HG03097 (cell line): ENCODE data around the gene CDT1.
"Not testable (repeated sequence)": the region's sequence is repeated elsewhere in the genome, so short reads cannot be mapped to it uniquely, and the experiment has no call there.

Experiments used
- ATAC-seq: cut with Tn5 transposase; IDR thresholded peaks from one replicate; pipeline ENCODE4 v1.9.1; 2021; ENCODE audit not compliant: unreplicated experiment, low FRiP score

CDT1 gene

DNA sequence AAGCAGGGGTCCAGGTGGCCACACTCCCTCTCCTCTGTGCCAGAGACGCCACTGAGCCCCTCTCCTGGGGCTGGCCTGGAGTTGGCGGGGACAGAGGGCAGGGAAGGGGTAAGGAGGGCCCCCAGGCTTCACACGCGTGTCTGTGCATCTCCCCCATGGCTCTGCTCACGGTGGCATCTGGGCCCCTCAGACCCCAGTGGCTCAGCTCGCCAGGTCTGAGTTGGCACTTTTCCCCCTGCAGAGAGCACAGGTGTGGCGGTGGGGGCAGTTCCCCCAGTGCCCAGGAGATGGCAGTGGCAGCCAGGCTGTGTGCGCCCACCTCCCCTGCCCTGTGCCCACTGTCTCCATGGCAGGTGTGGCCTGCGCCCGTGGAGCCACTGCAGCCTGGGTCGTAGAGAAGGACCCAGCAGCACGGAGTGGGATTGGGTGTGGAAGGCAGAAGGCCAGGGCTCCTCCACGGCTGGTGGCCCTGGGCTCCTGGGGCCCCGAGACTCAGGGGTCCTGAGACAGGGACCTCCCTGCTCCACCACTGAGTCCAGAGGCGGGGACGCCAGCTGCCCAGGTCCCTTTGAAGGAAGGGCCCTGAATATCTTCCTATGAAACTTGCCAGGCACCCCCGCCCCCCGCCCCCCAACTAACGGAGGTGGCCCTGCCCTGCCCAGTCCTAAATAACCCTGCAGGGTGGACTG, 12.5 kb downstream of the CDT1 start:
- no peak for ATAC-seq

DNA sequence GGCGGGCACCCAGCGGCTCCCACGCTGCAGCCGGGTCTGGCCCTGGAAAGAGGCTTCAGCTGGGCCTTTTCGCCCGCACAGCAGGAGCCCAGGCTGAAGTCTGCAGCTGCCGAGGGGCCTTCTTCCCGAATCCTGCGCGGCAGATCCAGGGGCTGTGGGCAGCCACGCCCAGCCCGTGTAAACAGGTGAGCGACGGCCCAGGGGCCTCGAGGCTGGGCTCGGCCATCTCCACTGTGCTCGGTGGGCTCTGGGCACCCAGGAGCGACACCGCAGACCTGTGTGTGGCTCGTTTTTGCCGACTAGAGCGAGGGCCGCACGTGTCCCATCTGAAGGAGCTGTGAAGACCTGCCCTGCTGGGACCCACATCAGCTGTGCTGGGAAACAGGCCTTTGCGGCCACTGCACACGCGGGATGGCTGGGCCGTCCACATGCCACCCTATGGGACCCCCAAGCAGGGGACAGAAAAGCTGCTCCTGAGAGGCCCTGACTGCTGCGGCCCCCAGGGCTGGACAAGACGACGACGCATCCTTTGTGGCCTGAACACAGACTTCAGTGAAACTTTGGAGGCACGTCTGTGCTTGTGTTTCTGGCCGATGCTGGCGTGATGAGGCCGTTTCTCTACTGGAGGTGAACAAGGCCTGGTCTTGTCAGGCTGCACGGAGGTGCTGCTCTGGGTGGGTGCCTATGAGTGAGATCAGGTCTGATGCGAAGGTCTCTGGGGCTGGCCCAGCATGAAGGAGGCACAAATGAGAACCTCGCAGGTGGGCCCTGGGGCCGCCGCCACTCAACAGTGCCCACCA, 13.3 kb downstream of the CDT1 start:
- ATAC-seq = no peak

DNA sequence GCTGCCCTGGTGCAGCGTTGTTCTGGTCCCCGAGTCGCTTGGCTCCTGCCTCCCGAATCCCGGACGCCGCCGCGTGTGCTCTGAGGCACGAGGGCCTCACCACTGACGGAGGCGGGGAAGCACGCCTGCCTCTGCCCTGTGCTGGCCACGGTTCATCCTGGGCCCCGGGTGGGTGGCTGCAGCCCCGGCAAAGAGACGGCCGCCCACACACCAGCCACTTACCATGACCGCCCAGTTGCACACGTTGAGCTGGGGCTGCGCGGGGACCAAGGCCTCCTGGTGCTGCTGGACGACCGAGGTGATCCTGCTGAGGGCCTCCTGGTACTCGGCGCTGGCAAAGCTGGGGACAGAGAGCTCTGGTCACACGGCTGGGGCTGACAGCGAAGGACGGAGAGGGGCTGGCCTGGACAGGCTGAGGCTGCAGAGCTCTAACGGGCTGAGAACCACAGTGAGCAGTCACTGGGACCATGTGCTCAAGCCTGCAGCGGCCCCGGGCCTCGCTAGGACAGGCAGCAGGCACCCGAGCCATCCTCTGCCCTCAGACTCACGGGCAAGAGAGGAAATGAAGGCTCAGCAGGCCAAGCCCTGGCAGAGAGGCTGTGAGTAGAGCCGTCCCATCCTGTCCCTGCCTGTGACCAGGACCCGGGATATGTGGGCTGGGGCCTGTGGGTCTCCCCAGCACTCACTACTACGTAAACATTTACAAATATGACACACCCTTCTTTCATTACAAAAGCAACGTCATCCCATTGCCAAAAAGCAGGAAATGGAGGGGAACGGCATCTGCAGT, 14.4 kb downstream of the CDT1 start:
- ATAC-seq = no peak

DNA sequence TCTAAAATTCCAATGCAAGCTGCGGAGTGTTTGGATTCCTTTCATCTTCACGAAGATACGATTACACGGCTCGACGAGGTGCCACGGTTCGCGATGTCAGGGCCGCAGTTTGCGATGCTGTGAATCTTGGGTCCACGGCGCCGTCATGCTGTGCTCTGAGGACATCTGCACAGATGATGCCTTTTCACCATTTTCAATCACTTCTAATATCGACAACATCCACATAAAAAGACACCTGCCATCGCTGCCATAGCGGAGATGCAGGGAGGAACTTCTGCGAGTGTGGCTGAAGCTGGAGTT, 14.9 kb downstream of the CDT1 start:
- no peak for ATAC-seq

DNA sequence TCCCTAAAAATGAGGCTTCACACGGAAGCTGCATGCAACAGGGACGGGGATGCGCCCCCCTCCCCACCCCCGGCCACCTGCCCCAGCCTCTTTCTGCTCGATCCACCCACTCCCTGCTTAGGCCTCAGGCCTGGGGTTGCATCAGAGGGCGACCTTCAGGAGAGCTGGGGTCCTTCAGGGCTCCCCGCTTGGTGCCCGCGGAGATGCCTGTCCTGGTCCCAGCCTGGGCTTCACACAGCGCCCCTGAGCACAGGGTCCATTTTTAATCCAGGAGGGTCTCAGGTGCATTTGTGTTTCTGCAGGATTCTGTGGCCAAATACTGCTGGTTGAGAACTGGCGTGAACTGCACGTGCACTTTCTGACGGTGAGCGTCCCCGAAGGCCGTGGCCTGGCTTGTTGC, 15.5 kb downstream of the CDT1 start:
- ATAC-seq = no peak

DNA sequence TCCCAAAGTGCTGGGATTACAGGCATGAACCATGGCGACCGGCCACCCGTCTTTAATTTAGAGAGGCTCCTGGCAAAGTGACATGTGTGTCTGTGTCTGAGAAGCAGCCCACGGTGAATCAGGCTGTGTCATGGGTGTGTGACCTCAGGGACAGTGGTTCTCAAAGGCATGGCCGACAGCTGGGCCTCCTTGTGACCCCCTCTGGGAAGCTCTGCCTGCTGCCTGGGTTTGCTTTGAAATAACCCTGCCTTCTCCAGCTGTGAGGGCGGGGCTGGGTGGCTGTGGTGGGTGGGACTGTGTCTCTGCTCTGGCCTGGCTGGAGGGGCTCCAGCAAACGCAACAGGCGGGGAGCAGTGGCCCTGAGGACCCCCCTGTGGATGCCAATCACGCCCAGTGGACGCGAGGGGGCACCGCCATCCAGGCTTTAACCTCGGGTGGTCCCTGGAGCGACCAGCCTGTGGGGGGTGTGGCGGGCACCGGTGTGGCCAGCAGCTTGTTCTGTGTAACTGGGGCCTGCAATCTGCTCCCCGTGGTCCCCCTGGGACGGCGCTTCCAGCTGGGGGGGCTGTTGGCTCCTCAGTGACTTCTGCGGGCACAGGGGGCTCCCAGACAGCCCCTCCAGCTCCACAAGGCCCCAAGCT, 16.9 kb downstream of the CDT1 start:
- ATAC-seq = no peak

DNA sequence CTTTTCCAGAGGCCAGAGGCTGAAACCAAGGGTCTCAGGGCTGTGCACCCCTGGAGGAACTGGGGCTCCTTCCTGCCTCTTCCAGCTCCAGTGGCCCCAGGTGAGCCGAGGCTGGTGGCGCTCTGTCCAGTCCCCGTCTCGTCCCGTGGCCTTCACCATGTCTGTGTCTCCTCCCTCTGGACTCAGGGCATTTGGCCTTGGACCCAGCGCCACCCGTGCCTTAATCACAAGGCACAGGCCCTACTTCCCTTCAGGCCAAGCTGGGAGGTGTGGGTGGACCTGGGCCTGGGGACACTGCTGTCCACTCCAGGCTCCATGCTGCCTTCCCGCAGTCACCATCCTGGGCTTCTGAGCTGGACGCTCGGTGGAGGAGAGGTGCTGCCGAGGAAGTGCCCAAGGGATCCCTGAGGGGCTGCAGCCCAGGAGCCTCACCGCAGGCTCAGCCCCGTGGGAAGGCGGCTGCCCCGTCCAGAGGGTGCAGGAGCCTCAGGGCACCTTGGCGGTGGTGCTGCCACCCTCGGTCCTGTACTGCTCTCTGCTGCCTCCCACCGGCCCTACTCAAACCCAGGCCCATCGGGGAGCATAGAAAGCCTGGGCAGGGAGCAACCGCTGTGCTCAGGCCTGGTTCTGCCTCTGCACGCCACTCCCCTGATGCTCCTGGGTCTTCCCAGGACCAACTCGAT, 17.7 kb downstream of the CDT1 start:
- ATAC-seq = no peak

DNA sequence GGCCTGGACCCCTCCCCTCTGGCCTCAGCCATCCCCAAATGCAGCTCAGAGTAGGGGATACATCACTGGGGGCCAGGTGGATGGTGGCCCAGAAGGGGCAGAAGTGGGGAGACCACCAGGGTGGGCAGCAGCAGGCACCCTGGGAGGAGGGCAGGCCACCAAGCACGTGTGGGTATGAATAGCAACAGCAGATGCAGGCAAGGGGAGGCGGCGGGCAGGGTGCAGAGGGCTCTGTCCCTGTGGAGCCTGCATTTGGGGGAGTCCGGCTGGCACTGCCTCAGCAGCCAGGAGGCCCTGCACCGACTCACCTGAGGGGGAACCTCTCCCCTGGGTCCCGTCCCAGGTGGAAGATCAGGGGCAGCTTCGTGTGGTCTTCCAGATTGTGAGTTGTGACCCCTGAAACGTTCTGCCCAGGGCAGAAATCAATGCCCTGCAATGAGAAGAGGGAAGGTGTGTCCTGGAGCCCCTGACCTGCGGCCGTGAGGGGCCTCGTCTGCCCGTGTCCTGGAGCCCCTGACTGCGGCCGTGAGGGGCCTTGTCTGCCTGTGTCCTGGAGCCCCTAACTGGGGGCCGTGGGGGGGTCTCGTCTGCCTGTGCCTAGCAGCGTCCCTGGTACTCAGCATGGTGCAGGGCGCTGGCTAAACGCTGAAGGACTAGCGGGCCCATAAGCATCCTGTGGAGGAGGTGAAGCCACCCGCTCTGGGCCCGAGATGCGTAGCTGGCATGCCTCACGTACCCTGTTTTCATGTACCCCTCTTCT, 18.9 kb downstream of the CDT1 start:
- no peak for ATAC-seq

DNA sequence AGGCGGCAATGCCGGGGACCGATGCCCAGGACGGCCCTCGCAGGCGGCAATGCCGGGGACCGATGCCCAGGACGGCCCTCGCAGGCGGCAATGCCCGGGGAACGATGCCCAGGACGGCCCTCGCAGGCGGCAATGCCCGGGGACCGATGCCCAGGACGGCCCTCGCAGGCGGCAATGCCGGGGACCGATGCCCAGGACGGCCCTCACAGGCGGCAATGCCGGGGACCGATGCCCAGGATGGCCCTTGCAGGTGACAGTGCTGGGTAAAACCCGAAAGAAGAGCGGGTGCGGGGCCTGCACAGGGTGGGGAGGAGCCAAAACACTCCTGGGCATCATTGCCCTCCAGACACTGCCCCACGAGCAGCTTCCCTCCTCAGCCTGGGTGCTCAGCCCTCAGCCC, 20.1 kb downstream of the CDT1 start:
- ATAC-seq = not testable (repeated sequence)

DNA sequence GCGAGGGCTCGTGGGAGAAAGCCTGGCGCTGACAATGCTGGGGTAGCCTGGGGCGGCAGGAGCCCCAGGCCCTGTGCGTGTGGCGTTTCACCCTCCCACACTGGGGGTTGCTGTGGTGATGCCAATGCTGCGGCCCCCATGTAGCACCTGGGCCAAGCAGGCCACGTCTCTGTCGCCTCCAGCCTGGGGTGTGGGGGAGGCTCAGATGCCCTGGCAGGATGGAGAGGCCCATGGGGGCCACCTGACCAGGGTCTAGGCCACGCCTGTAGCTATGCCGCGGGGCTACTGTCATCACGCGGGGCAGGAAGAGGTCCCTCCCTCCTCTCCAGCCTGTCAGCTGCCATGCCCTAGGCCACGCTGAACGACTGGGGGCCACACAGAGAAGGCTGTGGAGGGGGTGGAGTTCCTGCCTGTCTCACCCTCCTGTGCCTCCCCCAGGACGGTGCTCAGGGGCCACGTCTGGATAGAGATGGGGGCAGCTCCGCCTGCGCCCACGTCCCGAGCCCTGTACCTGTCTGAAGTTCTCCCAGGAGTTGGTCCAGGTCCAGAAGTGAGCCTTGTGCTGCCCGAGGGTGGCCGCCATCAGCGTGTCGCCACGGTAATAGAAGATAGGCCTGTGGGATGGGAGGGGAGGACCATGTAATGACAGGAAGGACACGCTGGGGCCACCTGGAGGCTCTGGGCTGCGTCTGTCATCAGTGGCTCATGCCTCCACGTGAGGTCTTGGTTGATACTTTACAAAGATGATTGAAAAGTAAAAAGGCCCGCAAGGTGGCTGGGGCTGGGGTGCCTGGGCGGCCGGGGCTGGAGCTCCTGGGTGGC, 20.9 kb downstream of the CDT1 start:
- ATAC-seq = no peak

DNA sequence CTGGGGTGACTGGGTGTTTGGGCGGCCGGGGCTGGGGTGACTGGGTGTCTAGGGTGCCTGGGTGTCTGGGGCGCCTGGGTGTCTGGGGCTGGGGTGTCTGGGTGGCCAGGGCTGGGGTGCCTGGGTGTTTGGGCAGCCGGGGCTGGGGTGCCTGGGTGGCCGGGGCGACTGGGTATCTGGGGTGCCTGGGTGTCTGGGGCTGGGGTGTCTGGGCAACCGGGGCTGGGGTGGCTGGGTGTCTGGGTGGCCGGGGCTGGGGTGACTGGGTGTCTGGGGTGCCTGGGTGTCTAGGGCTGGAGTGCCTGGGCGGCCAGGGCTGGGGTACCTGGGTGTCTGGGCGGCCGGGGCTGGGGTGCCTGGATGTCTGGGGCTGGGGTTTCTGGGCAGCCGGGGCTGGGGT, 21.6 kb downstream of the CDT1 start:
- no peak for ATAC-seq

DNA sequence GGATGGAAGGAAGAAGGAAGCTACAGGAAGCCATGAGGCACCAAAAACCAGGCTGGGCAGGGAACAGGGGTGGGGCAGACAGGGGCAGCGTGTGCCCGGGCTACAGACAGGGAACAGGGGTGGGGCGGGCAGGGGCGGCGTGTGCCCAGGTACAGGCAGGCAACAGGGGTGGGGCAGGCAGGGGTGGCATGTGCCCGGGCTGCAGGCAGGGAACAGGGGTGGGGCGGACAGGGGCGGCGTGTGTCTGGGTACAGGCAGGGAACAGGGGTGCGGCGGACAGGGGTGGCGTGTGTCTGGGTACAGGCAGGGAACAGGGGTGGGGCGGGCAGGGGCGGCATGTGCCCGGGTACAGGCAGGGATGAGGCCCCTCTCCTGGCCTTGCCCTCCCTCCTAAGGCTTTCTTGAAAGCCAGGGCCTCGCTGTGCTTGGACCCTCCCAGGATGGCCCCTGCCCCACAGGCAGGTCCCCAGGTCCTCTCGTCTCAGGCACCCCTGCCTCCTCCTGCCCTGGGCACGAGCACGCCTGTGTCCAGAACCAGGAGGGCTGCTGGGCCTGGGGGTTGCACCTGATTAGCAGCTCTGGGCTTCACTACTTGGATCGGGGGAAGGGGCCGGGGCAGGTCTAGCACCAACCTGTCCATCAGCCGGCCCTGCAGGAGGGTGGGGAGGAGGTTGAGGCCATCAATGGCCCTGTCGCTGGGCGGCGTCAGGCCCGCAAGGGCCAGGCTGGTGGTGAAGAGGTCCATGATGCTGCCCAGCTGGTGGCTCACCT, 22.7 kb downstream of the CDT1 start:
- no peak for ATAC-seq

DNA sequence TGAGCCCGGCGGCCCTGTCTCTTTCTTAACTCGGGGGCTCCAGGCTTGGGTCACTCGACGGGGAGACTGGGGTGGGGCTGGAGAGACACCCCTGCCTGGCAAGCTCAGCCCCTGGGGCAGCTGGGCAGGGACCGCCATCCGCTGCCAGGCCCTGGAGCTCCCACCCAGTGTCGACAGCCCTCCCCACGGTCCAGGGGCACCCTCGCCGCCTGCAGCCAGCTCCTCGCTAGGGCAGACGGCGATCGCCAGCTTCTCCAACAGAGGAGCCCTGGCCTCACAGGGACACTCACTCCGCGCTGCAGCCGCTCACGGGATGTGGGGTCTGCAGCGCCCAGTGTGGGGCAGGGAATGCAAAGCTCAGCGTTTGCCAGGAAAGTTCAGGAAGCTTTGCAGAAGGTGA, 24.1 kb downstream of the CDT1 start:
- ATAC-seq = no peak

DNA sequence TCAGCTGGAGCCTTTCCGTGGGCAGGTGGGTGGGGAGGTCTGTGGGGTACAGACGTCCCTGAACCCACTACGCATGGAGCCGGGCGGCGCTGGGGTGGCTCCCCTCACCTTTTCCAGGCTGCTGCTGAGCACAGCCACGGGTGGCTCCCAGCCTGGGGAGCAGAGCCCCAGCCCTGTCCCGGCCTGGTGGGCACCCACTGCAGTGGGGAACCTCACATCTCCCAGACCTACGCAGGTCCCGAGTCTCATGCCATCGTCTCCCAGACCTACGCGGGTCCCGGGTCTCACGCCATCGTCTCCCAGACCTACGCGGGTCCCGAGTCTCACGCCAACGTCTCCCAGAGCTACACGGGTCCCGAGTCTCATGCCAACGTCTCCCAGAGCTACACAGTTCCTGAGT, 25.1 kb downstream of the CDT1 start:
- ATAC-seq = no peak

DNA sequence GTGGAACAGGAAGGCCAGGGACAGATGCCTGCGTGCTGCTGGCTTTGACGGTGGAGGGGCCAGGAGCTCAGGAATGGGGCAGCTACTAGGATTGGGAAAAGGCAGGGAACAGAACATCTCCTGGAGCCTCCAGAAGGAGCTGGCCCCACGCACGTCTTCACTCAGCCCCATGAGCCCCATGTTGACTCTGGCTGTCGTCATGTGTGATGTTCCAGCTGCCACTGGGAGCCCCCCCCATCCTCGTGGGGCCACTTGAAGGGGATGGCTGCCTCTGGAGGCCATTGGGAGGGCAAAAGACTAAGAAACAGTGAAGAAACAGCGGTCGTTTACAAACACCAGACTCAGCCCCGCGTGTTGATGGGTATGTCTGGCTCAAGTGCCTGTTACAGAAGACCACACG, 26.7 kb downstream of the CDT1 start:
- ATAC-seq = no peak

DNA sequence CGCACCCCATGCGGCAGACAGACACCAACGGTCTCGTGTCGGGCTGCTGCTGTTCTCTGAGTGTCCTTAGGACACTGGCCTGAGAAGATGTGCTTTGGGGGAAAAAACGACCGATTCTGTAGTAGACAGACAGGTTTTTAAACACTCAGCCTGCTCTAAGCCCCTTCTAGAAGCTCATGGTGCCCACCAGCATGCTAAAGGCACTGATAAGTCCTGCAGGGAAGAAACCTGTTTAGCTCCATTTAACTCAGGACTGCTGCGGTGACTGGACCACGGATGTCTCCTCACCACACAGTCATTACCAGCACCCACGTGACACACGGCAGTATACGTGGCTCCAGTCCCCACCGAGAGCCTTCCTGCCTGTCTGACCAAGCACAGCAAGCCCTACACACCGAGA, 27.2 kb downstream of the CDT1 start:
- ATAC-seq = no peak

DNA sequence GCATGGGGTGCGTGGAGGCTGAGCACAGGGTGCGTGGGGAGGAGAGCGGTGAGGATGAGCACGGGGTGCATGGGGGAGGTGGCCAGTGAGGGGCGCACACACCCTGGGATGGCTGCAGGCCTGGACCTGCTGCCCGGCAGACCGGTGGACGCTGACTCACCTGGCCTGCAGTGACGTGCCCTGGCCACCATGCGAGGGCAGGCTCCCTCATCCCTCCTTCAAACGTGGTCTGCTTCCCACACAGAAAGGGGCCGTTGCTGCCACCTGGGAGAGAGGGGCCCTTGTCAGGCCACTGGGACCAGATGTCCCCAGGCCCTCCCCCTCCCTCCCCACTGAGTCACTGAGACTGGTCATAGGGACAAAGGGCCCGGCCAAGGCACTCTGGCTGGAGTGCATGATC, 28.2 kb downstream of the CDT1 start:
- ATAC-seq = no peak

DNA sequence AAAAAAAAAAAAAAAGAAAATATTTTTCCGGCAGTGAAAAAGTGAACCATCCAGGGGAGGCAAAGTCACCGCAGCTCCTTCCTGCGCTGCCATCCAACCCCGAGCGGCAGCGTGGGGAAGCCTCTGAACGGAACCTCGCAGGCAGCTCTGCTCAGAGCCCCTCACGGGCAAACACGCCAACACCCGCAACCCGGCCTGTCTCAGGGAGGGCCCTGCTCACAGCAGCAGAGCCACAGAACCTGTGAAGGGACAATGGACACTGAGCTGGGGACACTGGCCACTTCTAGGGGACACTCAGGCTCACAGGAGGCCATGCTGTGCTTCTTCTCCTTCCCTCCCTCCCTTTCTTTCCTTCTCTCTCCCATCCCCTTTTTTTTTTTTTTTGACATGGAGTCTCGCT, 29.5 kb downstream of the CDT1 start:
- no peak for ATAC-seq
